Uterus (tissue), 2 donors: ENCODE results near the gene NWD2.

Experiments used
- CTCF ChIP-seq, 4 experiments: fragments of 200-600 bp in 2 of 4; fragments of 450-650 bp in 2 of 4; sonication (generic) in 2 of 4; IDR thresholded peaks; one replicate each; pipeline ENCODE4 v1.5.1; 2016 to 2019; ENCODE audit warnings: antibody characterized with exemption in 4 of 4, mild to moderate bottlenecking in 2 of 4, moderate library complexity in 1 of 4
- POLR2A ChIP-seq, 2 donors: fragments of 450-650 bp; IDR thresholded peaks; one replicate each; pipeline ENCODE4 v1.6.1; 2016; ENCODE audit warnings: antibody characterized with exemption in 2 of 2, mild to moderate bottlenecking in 1 of 2, moderate library complexity in 1 of 2

GRCh38 chr4:37421614-37422013, 177.1 kb downstream of the NWD2 start:
- TF ChIP-seq POLR2A (IDR thresholded peaks at IDR 0.05) (no peak), CTCF (IDR thresholded peaks at IDR 0.05) (no peak)
